Trophoblast cell (in vitro differentiated cells and primary cell): Measurements from ENCODE around the gene FBLL1.

ENCODE experiments used
- DNase-seq, 2 donors: peaks; one replicate each; pipeline ENCODE4 v3.0.0-alpha.2; 2016
- H2AFZ ChIP-seq: 2 replicates; pipeline ENCODE4 v1.6.1; 2013; ENCODE audit warnings: low read length, moderate library complexity, mild to moderate bottlenecking; ENCODE audit not compliant: insufficient read depth, poor library complexity
- H2AK5ac ChIP-seq: 2 replicates; pipeline ENCODE4 v1.6.1; 2013; ENCODE audit warnings: mild to moderate bottlenecking, low read length
- H2BK120ac ChIP-seq: 2 replicates; pipeline ENCODE4 v1.6.1; 2013; ENCODE audit warnings: low read length, mild to moderate bottlenecking, moderate library complexity; ENCODE audit not compliant: insufficient read depth, poor library complexity
- H2BK12ac ChIP-seq: 2 replicates; pipeline ENCODE4 v1.6.1; 2013; ENCODE audit warnings: mild to moderate bottlenecking, low read length, moderate library complexity
- H2BK5ac ChIP-seq: 2 replicates; pipeline ENCODE4 v1.6.1; 2013; ENCODE audit warnings: low read length, low read depth, moderate library complexity, mild to moderate bottlenecking; ENCODE audit not compliant: poor library complexity
- H3K14ac ChIP-seq: 2 replicates; pipeline ENCODE4 v1.6.1; 2013; ENCODE audit warnings: mild to moderate bottlenecking, low read length
- H3K18ac ChIP-seq: 2 replicates; pipeline ENCODE4 v1.6.1; 2013; ENCODE audit warnings: mild to moderate bottlenecking, low read length
- H3K23ac ChIP-seq: 2 replicates; pipeline ENCODE4 v1.6.1; 2013; ENCODE audit warnings: low read length
- H3K27ac ChIP-seq: 2 replicates; pipeline ENCODE4 v1.5.1; 2013; ENCODE audit warnings: low read depth, mild to moderate bottlenecking, inconsistent platforms, low read length, moderate library complexity
- H3K27me3 ChIP-seq: 2 replicates; pipeline ENCODE4 v1.6.1; 2013; ENCODE audit warnings: inconsistent platforms, mild to moderate bottlenecking, low read length, moderate library complexity; ENCODE audit not compliant: insufficient read depth
- H3K36me3 ChIP-seq, 2 experiments: 1 replicate in 1 of 2; 2 replicates in 1 of 2; pipeline ENCODE4 v1.6.1; 2013; ENCODE audit warnings: low read length in 2 of 2, mild to moderate bottlenecking in 2 of 2, moderate library complexity in 1 of 2; ENCODE audit not compliant: insufficient read depth in 2 of 2, control insufficient read depth in 1 of 2
- H3K4ac ChIP-seq: 2 replicates; pipeline ENCODE4 v1.6.1; 2013; ENCODE audit warnings: low read depth, mild to moderate bottlenecking, low read length, moderate library complexity
- H3K4me1 ChIP-seq, 2 experiments: 1 replicate in 1 of 2; 2 replicates in 1 of 2; pipeline ENCODE4 v1.6.1; 2013; ENCODE audit warnings: low read length in 2 of 2, mild to moderate bottlenecking in 2 of 2, moderate library complexity in 1 of 2; ENCODE audit not compliant: insufficient read depth in 2 of 2, control insufficient read depth in 1 of 2
- H3K4me2 ChIP-seq: 2 replicates; pipeline ENCODE4 v1.6.1; 2013; ENCODE audit warnings: inconsistent platforms, mild to moderate bottlenecking, low read length, moderate library complexity
- H3K4me3 ChIP-seq: 2 replicates; pipeline ENCODE4 v1.5.1; 2013; ENCODE audit warnings: mild to moderate bottlenecking, low read depth, low read length, inconsistent platforms
- H3K79me1 ChIP-seq: one replicate; pipeline ENCODE4 v1.6.1; 2013; ENCODE audit warnings: low read length
- H3K79me2 ChIP-seq: 2 replicates; pipeline ENCODE4 v1.6.1; 2013; ENCODE audit warnings: low read length, mild to moderate bottlenecking; ENCODE audit not compliant: control insufficient read depth, insufficient read depth, poor library complexity
- H3K9ac ChIP-seq: 2 replicates; pipeline ENCODE4 v1.6.1; 2013; ENCODE audit warnings: mild to moderate bottlenecking, low read length
- H3K9me3 ChIP-seq: 2 replicates; pipeline ENCODE4 v1.6.1; 2013; ENCODE audit warnings: low read depth, mild to moderate bottlenecking, control low read depth, inconsistent platforms, low read length; ENCODE audit not compliant: insufficient read depth
- H4K12ac ChIP-seq: 2 replicates; pipeline ENCODE4 v1.6.1; 2013; ENCODE audit warnings: low read depth, mild to moderate bottlenecking, low read length, moderate library complexity
- H4K8ac ChIP-seq: 2 replicates; pipeline ENCODE4 v1.6.1; 2013; ENCODE audit warnings: low read depth, mild to moderate bottlenecking, low read length, moderate library complexity
- H4K91ac ChIP-seq: one replicate; pipeline ENCODE4 v1.6.1; 2013; ENCODE audit warnings: low read depth, mild to moderate bottlenecking, low read length, moderate library complexity
- WGBS: extraction: QIAGEN DNeasy Blood & Tissue Kit; methylation state at CpG from one replicate; pipeline ENCODE4 v1.1.7; 2013; ENCODE audit warnings: missing lambda C conversion rate; ENCODE audit not compliant: insufficient read length, insufficient coverage; ENCODE audit errors: extremely low coverage; 5-methylcytosine and 5-hydroxymethylcytosine counted together

Gene FBLL1

GRCh38 chr5:168553377-168554130 lies 24.4 kb downstream of the FBLL1 start:
- no peak for DNase-seq
- no peak overlapping the region for H3K4me3 ChIP-seq
- no peak overlapping the region for H2BK120ac ChIP-seq
- no peak overlapping the region for H3K27ac ChIP-seq
- H3K4me1 ChIP-seq = no peaks in the 10 kb centered on the region
- H3K79me1 ChIP-seq = no peaks in the 10 kb centered on the region
- no peak overlapping the region for H3K9ac ChIP-seq
- H4K91ac ChIP-seq = no peak overlapping the region
- H3K79me2 ChIP-seq = no peaks in the 10 kb centered on the region
- no peak overlapping the region for H2AK5ac ChIP-seq
- no peak overlapping the region for H2AFZ ChIP-seq
- no peak overlapping the region for H3K4ac ChIP-seq
- H3K36me3 ChIP-seq = peaks cover 11 to 26% of the 10 kb centered on the region in 2 experiments
- H3K9me3 ChIP-seq = no peaks in the 10 kb centered on the region
- no peaks in the 10 kb centered on the region for H3K27me3 ChIP-seq
- H3K4me2 ChIP-seq = no peak overlapping the region
- no peak overlapping the region for H2BK12ac ChIP-seq
- no CpG with 5 or more reads among the region's 2 CpGs for WGBS
- H2BK5ac ChIP-seq = no peak overlapping the region
- no peak overlapping the region for H3K14ac ChIP-seq
- H3K23ac ChIP-seq = no peak overlapping the region
- H3K18ac ChIP-seq = no peak overlapping the region
- no peak overlapping the region for H4K12ac ChIP-seq
- no peak overlapping the region for H4K8ac ChIP-seq

- H3K4me1 ChIP-seq = no peaks in the 10 kb centered on the region
- no peak overlapping the region for H3K27ac ChIP-seq
- H3K79me2 ChIP-seq = no peaks in the 10 kb centered on the region
- no peaks in the 10 kb centered on the region for H3K27me3 ChIP-seq
- H2BK5ac ChIP-seq = no peak overlapping the region
- WGBS = no CpG with 5 or more reads among the region's 2 CpGs
- H3K4me2 ChIP-seq = no peak overlapping the region
- H2BK120ac ChIP-seq = no peak overlapping the region
- no peak overlapping the region for H2BK12ac ChIP-seq
- no peak overlapping the region for H3K14ac ChIP-seq
- H3K9ac ChIP-seq = no peak overlapping the region
- no peak overlapping the region for H4K12ac ChIP-seq
- H3K9me3 ChIP-seq = no peaks in the 10 kb centered on the region
- no peak overlapping the region for H4K91ac ChIP-seq
- H3K23ac ChIP-seq = no peak overlapping the region
- no peak overlapping the region for H2AFZ ChIP-seq
- H3K4ac ChIP-seq = no peak overlapping the region
- no peak overlapping the region for H4K8ac ChIP-seq
- no peaks in the 10 kb centered on the region for H3K79me1 ChIP-seq
- no peak overlapping the region for H3K18ac ChIP-seq
- DNase-seq = no peak
- H2AK5ac ChIP-seq = no peak overlapping the region
- H3K36me3 ChIP-seq = peaks cover 11 to 29% of the 10 kb centered on the region in 2 experiments
- no peak overlapping the region for H3K4me3 ChIP-seq
Measured at GRCh38 chr5:168557389-168557788, 28.3 kb downstream of the FBLL1 start.

GRCh38 chr5:168562279-168562678 lies 33.2 kb downstream of the FBLL1 start:
- Histone ChIP-seq H2BK120ac (no peak overlapping the region), H3K79me1 (no peaks in the 10 kb centered on the region), H3K14ac (no peak overlapping the region), H3K27me3 (no peaks in the 10 kb centered on the region), H3K79me2 (no peaks in the 10 kb centered on the region), H3K4me2 (no peak overlapping the region), H3K4ac (no peak overlapping the region), H2BK5ac (no peak overlapping the region), H3K27ac (no peak overlapping the region), H4K8ac (no peak overlapping the region), H3K9ac (no peak overlapping the region), H3K18ac (no peak overlapping the region), H3K4me3 (no peak overlapping the region), H3K23ac (no peak overlapping the region), H2AK5ac (no peak overlapping the region), H4K91ac (no peak overlapping the region), H2AFZ (no peak overlapping the region), H2BK12ac (no peak overlapping the region), H4K12ac (no peak overlapping the region), H3K4me1 (no peaks in the 10 kb centered on the region), H3K36me3 (peaks cover 11 to 19% of the 10 kb centered on the region in 2 experiments), H3K9me3 (no peaks in the 10 kb centered on the region)
- no peak for DNase-seq
- no CpG with 5 or more reads among the region's 2 CpGs for WGBS

GRCh38 chr5:168563959-168564358 lies 34.9 kb downstream of the FBLL1 start:
- Histone ChIP-seq H4K91ac (no peak overlapping the region), H3K4me3 (no peak overlapping the region), H3K9me3 (no peaks in the 10 kb centered on the region), H3K4ac (no peak overlapping the region), H2AFZ (no peak overlapping the region), H3K79me1 (no peaks in the 10 kb centered on the region), H2BK12ac (no peak overlapping the region), H2BK5ac (no peak overlapping the region), H3K4me2 (no peak overlapping the region), H3K79me2 (no peaks in the 10 kb centered on the region), H4K12ac (no peak overlapping the region), H3K27ac (no peak overlapping the region), H2AK5ac (no peak overlapping the region), H3K36me3 (peaks cover 5 to 16% of the 10 kb centered on the region in 2 experiments), H3K4me1 (no peaks in the 10 kb centered on the region), H3K18ac (no peak overlapping the region), H3K9ac (no peak overlapping the region), H3K23ac (no peak overlapping the region), H4K8ac (no peak overlapping the region), H3K27me3 (no peaks in the 10 kb centered on the region), H2BK120ac (no peak overlapping the region), H3K14ac (no peak overlapping the region)
- DNase-seq = no peak
- no CpG with 5 or more reads among the region's 1 CpG for WGBS
